ENCODE data around the gene TRIM37. TPM values are rescaled to one million over a fixed set of nuclear protein-coding genes. Genes with fewer than 3 reads are reported as not detected.

TRIM37 gene
- total and polyA plus RNA-seq, 2 donors from 2014 or later, result 9.7 to 19.1 TPM

DNA sequence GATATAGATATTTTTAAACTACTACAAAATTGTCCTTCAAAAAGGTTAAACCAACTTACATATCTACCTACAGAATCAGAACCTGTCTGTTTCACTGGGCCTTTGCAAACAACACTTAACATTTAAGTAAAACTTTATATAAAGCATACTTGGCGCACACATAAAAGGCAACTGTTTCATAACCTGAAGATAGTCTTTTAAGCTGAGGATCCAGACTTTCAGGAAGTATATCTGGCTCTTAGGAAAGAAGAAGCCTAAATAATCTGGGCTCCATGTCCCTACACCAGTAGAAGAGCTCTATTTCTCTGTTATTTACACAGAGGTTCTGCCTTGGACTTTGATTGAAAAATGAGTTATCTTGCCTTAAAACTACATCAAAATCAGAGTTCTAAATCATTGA lies 75.9 kb downstream of the TRIM37 start:
- TF ChIP-seq, protein P1, sequence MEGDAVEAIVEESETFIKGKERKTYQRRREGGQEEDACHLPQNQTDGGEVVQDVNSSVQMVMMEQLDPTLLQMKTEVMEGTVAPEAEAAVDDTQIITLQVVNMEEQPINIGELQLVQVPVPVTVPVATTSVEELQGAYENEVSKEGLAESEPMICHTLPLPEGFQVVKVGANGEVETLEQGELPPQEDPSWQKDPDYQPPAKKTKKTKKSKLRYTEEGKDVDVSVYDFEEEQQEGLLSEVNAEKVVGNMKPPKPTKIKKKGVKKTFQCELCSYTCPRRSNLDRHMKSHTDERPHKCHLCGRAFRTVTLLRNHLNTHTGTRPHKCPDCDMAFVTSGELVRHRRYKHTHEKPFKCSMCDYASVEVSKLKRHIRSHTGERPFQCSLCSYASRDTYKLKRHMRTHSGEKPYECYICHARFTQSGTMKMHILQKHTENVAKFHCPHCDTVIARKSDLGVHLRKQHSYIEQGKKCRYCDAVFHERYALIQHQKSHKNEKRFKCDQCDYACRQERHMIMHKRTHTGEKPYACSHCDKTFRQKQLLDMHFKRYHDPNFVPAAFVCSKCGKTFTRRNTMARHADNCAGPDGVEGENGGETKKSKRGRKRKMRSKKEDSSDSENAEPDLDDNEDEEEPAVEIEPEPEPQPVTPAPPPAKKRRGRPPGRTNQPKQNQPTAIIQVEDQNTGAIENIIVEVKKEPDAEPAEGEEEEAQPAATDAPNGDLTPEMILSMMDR (IDR thresholded peaks at IDR 0.05; ENCODE audit: borderline replicate concordance, extremely low read depth, insufficient read depth), result no peak
- Histone ChIP-seq H3K4me3 (ENCODE audit: low read length in 3 of 3) (no peak overlapping the region), H3K9me3 (ENCODE audit: control insufficient read depth in 2 of 3, insufficient read depth in 1 of 3, low read length in 3 of 3) (no peaks in the 10 kb centered on the region), H3K27me3 (ENCODE audit: control insufficient read depth, insufficient read depth, low read length) (no peaks in the 10 kb centered on the region), H3K4me1 (ENCODE audit: control insufficient read depth in 2 of 3, insufficient read depth in 2 of 3, low read depth in 1 of 3, low read length in 3 of 3) (no peaks in the 10 kb centered on the region), H3K9ac (ENCODE audit: low read length in 3 of 3) (no peak overlapping the region), H3K27ac (ENCODE audit: low read depth in 2 of 2, low read length in 2 of 2) (no peak overlapping the region), H3K36me3 (ENCODE audit: control insufficient read depth in 2 of 3, insufficient read depth in 3 of 3, low read length in 3 of 3) (peaks cover 0 to 6% (median 3%) of the 10 kb centered on the region in 3 donors)
- intact Hi-C loops (cut with DNase I), result no loop called here
- FAIRE-seq, result no peak
- no peak for DNase-seq

DNA sequence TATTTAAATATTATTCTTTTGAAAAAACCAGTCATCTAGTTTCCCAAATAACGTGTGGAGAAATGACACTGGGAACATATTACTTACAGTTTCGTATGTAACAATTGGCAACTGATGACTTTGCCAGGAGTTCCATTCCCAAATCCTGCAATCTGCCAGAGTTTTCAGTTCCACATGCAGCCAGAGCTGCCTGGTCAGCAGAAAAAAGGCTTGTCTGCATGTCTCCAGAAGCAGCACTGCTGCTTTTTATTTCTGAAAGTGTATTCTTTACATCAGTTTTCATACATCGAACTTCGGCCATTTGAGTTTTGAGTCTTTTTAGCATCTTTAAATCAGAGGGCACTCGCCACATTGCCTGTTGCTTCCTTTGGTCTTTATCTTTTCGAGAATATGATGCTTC lies 78.4 kb downstream of the TRIM37 start:
- Histone ChIP-seq H3K4me3 (ENCODE audit: low read length in 3 of 3) (no peak overlapping the region), H3K27me3 (ENCODE audit: control insufficient read depth, insufficient read depth, low read length) (no peaks in the 10 kb centered on the region), H3K9me3 (ENCODE audit: control insufficient read depth in 2 of 3, insufficient read depth in 1 of 3, low read length in 3 of 3) (no peaks in the 10 kb centered on the region), H3K36me3 (ENCODE audit: control insufficient read depth in 2 of 3, insufficient read depth in 3 of 3, low read length in 3 of 3) (peaks cover 0 to 6% (median 3%) of the 10 kb centered on the region in 3 donors), H3K4me1 (ENCODE audit: control insufficient read depth in 2 of 3, insufficient read depth in 2 of 3, low read depth in 1 of 3, low read length in 3 of 3) (no peaks in the 10 kb centered on the region), H3K27ac (ENCODE audit: low read depth in 2 of 2, low read length in 2 of 2) (no peak overlapping the region), H3K9ac (ENCODE audit: low read length in 3 of 3) (no peak overlapping the region)
- FAIRE-seq (no peak), DNase-seq (no peak)
- intact Hi-C loops (cut with DNase I), result no loop called here
- TF ChIP-seq, protein P1 (IDR thresholded peaks at IDR 0.05; ENCODE audit: borderline replicate concordance, extremely low read depth, insufficient read depth), result no peak

DNA sequence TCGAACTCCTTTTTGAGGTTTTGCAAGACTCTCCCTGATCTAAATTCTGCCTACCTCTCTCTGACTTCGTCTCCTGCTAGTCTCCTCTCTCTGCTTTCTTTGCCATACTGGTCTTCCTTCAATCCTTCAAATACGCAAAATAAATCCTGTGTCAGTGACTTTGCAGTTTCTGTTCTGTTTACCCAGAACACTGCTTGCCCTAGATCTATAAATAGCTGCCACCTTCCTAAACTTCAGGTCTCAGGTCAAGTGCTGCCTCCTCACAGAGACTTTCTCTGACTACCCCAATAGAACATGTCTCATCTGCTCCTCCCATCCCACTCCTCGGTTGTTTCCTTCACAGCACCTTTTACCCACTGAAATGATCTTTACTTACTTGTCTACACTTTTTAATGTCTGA lies 78.9 kb downstream of the TRIM37 start:
- DNase-seq (no peak), FAIRE-seq (no peak)
- H3K27ac ChIP-seq (ENCODE audit: low read depth in 2 of 2, low read length in 2 of 2), result no peak overlapping the region
- H3K4me1 ChIP-seq (ENCODE audit: control insufficient read depth in 2 of 3, insufficient read depth in 2 of 3, low read depth in 1 of 3, low read length in 3 of 3), result no peaks in the 10 kb centered on the region
- intact Hi-C loops (cut with DNase I), result no loop called here
- no peaks in the 10 kb centered on the region for H3K9me3 ChIP-seq (ENCODE audit: control insufficient read depth in 2 of 3, insufficient read depth in 1 of 3, low read length in 3 of 3)
- no peak overlapping the region for H3K9ac ChIP-seq (ENCODE audit: low read length in 3 of 3)
- H3K36me3 ChIP-seq (ENCODE audit: control insufficient read depth in 2 of 3, insufficient read depth in 3 of 3, low read length in 3 of 3), result peaks cover 0 to 6% (median 3%) of the 10 kb centered on the region in 3 donors
- H3K4me3 ChIP-seq (ENCODE audit: low read length in 3 of 3), result no peak overlapping the region
- TF ChIP-seq, protein P1 (IDR thresholded peaks at IDR 0.05; ENCODE audit: borderline replicate concordance, extremely low read depth, insufficient read depth), result no peak
- no peaks in the 10 kb centered on the region for H3K27me3 ChIP-seq (ENCODE audit: control insufficient read depth, insufficient read depth, low read length)
